Colonic mucosa (tissue), 4 donors: ENCODE data around the gene EVX1. TPM values are rescaled to one million over a fixed set of nuclear protein-coding genes. Genes with fewer than 3 reads are reported as not detected.

Experiments used
- DNase-seq: peaks from one replicate; pipeline ENCODE4 v3.0.0-alpha.2; 2020
- H3K27ac ChIP-seq: fragments of 200-600 bp; one replicate; pipeline ENCODE4 v1.8.0; 2021
- H3K27me3 ChIP-seq: fragments of 200-600 bp; one replicate; pipeline ENCODE4 v1.8.0; 2021
- H3K36me3 ChIP-seq: fragments of 200-600 bp; one replicate; pipeline ENCODE4 v1.8.0; 2021
- H3K4me1 ChIP-seq: fragments of 200-600 bp; one replicate; pipeline ENCODE4 v1.8.0; 2021; ENCODE audit warnings: mild to moderate bottlenecking
- H3K4me3 ChIP-seq: fragments of 200-600 bp; one replicate; pipeline ENCODE4 v1.8.0; 2021
- H3K9ac ChIP-seq, 2 donors: one replicate each; pipeline ENCODE4 v1.7.0; 2013; ENCODE audit warnings: control low read depth in 2 of 2, low read depth in 2 of 2, low read length in 2 of 2
- H3K9me3 ChIP-seq: fragments of 200-600 bp; one replicate; pipeline ENCODE4 v1.8.0; 2021
- CTCF ChIP-seq: fragments of 200-600 bp; IDR thresholded peaks from one replicate; pipeline ENCODE4 v1.8.0; 2022; ENCODE audit warnings: antibody characterized with exemption, mild to moderate bottlenecking
- intact Hi-C: fragments of 100-400 bp; cut with DNase I; formaldehyde crosslinking; loops from one replicate; pipeline ENCODE4 v1.14.1; 2022
- total RNA-seq, 2 donors: library from RNA; stranded (reverse); fragmentation: NEBNext Ultra II Directional in 1 of 2; extraction: Animal tissue kit (Norgen Biotek cat#: 25700) in 1 of 2; gene quantifications; one replicate each; pipeline ENCODE4 v1.2.1, GENCODE V29; 2021
- donor health status: healthy.
- donor health status: DM: no; HTN: no; CAD: no.
- donor health status: DM: no; HTN: no; CAD: no.

EVX1 gene
- total RNA-seq, 2 donors from 2014 or later = 0.32 to 1.5 TPM

- intact Hi-C loops = no loop called here
- Histone ChIP-seq H3K9me3 (no peaks in the 10 kb centered on the region), H3K27ac (peak overlapping the region; percentile 92), H3K4me3 (peak overlapping the region; percentile 32), H3K9ac (peak overlapping the region in 1 of 2 donors; percentile 93), H3K27me3 (peaks cover 4% of the 10 kb centered on the region), H3K36me3 (no peaks in the 10 kb centered on the region), H3K4me1 (no peaks in the 10 kb centered on the region)
- DNase-seq = peak; percentile 21
- TF ChIP-seq CTCF = no peak
Measured at GRCh38 chr7:27203964-27204594, 38.5 kb upstream of the EVX1 start.

GRCh38 chr7:27204851-27205322 lies 37.7 kb upstream of the EVX1 start:
- intact Hi-C loops = no loop called here

GRCh38 chr7:27205325-27206280 lies 37.0 kb upstream of the EVX1 start:
- Histone ChIP-seq H3K9ac (peak overlapping the region; percentile 66 to 93), H3K4me3 (peak overlapping the region; percentile 32), H3K36me3 (no peaks in the 10 kb centered on the region), H3K9me3 (no peaks in the 10 kb centered on the region), H3K4me1 (no peaks in the 10 kb centered on the region), H3K27me3 (peaks cover 4% of the 10 kb centered on the region), H3K27ac (peak overlapping the region; percentile 92)
- intact Hi-C loops = no loop called here
- DNase-seq = peak; percentile 46
- TF ChIP-seq CTCF = no peak

More at GRCh38 chr7:27204851-27205322, 37.7 kb upstream of the EVX1 start:
- H3K27me3 ChIP-seq = peaks cover 4% of the 10 kb centered on the region
- peak overlapping the region; percentile 32 for H3K4me3 ChIP-seq
- H3K9ac ChIP-seq = peak overlapping the region; percentile 66 to 93
- DNase-seq = peak; percentile 52
- peak overlapping the region; percentile 92 for H3K27ac ChIP-seq
- no peak for TF ChIP-seq CTCF
- H3K36me3 ChIP-seq = no peaks in the 10 kb centered on the region
- H3K9me3 ChIP-seq = no peaks in the 10 kb centered on the region
- no peaks in the 10 kb centered on the region for H3K4me1 ChIP-seq

GRCh38 chr7:27207348-27207985 lies 35.1 kb upstream of the EVX1 start:
- Histone ChIP-seq H3K27ac (no peak overlapping the region), H3K36me3 (no peaks in the 10 kb centered on the region), H3K9ac (peak overlapping the region in 1 of 2 donors; percentile 93), H3K9me3 (no peaks in the 10 kb centered on the region), H3K4me3 (no peak overlapping the region), H3K4me1 (peaks cover 9% of the 10 kb centered on the region), H3K27me3 (peaks cover 4% of the 10 kb centered on the region)
- intact Hi-C loops = no loop called here
- peak; percentile 41 for DNase-seq
- TF ChIP-seq CTCF = no peak

- Histone ChIP-seq H3K9ac (peak overlapping the region in 1 of 2 donors; percentile 61), H3K36me3 (no peaks in the 10 kb centered on the region), H3K27ac (no peak overlapping the region), H3K4me3 (no peak overlapping the region), H3K27me3 (peaks cover 8% of the 10 kb centered on the region), H3K9me3 (no peaks in the 10 kb centered on the region), H3K4me1 (peaks cover 13% of the 10 kb centered on the region)
- no peak for DNase-seq
- TF ChIP-seq CTCF = no peak
- intact Hi-C loops = no loop called here
Measured at GRCh38 chr7:27208998-27209397, 33.6 kb upstream of the EVX1 start.
